CMK (cell line): Measurements from ENCODE around the gene CTSH.

Experiments used
- DNase-seq: peaks from one replicate; pipeline ENCODE4 v3.0.0-alpha.2; 2010; ENCODE audit warnings: low read depth

Gene CTSH, protein sequence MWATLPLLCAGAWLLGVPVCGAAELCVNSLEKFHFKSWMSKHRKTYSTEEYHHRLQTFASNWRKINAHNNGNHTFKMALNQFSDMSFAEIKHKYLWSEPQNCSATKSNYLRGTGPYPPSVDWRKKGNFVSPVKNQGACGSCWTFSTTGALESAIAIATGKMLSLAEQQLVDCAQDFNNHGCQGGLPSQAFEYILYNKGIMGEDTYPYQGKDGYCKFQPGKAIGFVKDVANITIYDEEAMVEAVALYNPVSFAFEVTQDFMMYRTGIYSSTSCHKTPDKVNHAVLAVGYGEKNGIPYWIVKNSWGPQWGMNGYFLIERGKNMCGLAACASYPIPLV

GRCh38 chr15:78944669-78945407 lies at the start of gene CTSH:
TSS of gene CTSH (minus strand) at chr15:78945046. CDS start at chr15:78944981, 65 bp downstream.
- peak; percentile 60 for DNase-seq

DNA sequence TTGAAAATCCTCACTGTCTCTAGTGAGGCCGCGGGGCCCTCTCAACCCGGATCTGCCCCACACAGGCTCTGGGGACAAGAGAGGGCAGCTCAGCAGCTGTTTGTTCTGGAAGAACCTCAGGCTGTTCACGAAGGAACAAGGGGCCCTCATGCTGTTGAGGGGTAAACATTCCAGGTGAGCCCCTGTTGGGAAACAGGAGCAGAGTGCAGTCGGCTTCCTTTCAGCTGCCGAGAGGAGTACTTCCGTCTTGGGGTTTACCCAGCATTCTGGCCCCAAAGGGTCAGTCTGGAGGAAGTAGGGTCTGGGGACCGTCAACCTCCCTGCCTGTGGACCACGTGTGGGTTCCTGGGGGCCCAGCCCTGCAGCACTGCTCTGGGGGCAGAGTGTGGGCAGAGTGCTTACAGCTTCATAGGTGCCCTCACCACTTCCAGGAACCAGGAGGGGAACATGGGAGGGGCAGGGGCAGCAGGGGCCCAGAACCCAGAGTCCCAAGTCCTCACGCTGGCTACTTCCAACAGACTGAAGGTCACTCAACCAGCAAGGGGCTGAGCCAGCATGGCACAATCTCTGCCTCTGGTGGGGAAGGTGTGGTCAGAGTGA lies 49.2 kb upstream of the CTSH start:
- no peak for DNase-seq

- DNase-seq: no peak
Observed at GRCh38 chr15:78993257-78993930, 48.5 kb upstream of the CTSH start.

DNA sequence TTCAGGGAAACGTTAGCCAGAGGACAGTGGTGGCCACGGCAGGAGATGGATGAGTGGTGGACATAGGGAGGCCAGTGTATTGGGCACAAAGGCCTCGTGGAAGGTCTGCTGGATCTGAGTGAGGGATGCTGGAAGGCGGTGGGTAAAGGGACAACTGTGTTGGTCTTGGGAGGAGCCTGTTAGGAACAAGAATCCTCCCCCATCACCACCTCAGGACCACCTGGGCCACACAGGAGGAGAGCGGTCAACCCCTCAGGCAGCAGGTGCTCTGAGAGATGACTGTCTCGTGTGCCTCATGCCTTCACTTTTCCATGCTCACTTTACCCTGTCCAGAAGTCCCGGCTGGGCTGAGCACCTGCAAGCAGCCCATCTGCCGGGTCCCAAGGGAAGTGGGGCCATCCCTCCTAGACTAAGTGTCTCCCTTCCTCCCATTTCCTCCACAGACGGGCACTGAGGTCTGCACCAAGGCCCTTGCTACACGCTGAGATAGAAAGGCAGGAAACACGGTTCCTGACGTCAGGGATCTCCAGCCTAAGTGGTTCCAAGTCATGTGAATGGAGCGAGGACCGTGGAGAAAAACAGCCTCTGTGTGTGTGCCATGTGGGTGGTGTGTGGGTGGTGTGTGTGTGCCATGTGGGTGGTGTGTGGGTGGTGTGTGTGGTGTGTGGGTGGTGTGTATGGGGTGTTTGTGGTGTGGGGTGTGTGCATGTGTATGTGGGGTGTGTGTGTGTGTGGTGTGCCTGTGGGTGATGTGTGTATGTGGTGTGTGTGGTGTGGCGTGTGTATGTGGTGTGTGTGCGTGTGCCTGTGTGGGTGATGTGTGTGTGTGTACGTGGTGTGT lies 47.8 kb upstream of the CTSH start:
- DNase-seq: no peak

- no peak for DNase-seq
Observed at GRCh38 chr15:78991879-78992278, 47.0 kb upstream of the CTSH start.

DNA sequence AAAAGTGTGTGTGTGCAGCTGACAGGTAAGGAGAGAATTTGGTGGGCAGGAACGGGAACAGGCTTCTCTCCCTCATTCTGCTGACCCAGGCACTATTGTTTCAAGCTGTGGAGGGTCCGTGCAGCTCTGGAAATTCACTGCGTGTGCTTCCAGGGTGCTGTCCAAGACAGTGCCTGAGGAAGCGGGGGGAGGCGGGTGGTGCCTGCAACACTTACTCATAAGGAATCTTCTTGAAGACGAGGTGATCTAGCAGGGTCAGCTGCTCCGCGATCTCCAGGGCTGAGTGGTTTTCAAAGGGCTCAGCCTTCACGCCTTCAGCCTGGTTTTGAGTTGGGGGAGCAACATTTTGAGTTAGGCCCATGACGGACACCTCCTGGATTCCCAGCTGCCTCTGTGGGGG lies 46.6 kb upstream of the CTSH start:
- no peak for DNase-seq

DNA sequence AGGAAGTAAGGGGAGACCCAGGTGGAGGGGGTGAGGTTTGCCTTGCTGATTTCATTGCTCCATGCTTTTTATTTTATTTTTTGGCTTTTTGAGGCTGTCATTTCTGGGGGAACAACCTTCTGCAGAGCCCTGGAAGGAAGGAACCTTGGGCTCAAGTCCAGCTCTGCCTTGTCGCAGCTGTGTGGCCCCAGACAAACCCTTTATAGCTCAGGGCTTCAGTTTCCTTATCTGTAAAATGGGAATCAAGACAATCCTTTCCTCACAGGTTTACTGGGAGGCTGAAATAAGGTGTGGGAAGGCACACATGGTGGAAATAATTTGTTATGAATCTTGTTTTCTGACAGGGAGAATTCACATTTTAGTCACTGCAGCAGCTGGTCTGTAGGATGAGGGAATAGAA lies 45.4 kb upstream of the CTSH start:
- no peak for DNase-seq

DNA sequence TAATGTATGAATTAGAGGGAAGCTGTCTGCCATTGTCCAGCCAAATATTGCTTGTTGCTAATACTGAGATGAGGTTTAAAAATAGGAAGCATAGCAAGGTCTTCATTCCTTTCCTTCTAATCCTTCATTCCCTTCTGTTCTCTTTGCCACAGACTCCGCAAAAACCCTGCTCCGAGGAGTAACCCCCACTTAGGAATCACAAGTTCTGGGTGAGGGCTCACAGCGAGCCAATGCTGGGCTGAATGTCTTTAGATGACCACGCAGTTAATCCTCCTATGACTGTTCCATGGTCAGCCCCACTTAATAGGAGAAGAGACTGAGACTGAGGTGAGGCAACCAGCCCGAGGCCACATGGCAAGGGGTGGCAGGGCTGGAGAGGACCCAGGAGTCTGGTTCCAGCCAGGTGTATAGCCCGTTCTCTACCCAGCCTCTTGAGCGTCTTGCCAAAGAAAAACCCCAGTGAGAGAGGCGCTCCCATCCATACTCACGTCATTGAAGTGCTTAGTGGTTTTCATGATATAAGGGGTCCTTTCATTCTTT lies 44.9 kb upstream of the CTSH start:
- DNase-seq: no peak

DNA sequence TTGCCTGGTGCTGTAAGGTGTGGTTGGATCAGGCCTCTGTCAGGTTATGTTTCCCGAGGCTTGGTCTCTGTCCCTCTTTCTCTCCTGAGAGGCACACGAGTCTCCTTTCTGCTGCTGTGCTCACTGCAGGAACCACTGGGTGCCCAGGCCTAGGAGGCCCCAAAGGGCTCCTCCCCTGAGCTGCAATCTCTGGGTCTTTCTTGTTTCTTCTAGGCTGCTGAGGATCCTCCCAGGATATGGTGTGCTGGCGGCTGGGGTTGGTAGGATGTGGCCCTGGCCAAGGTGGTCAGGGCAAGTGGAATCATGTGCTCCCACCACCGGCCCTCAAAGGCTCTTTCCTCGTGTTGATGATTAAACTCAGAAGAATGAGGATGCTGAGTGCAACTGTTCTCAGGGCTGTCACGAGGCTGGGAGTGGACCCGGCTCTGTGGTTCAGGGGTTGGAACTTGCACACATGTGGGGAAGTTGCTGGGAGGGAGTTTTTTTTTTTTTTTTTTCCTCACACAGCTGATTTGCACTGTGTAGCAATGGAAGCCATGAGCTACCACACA lies 43.6 kb upstream of the CTSH start:
- DNase-seq: no peak

DNA sequence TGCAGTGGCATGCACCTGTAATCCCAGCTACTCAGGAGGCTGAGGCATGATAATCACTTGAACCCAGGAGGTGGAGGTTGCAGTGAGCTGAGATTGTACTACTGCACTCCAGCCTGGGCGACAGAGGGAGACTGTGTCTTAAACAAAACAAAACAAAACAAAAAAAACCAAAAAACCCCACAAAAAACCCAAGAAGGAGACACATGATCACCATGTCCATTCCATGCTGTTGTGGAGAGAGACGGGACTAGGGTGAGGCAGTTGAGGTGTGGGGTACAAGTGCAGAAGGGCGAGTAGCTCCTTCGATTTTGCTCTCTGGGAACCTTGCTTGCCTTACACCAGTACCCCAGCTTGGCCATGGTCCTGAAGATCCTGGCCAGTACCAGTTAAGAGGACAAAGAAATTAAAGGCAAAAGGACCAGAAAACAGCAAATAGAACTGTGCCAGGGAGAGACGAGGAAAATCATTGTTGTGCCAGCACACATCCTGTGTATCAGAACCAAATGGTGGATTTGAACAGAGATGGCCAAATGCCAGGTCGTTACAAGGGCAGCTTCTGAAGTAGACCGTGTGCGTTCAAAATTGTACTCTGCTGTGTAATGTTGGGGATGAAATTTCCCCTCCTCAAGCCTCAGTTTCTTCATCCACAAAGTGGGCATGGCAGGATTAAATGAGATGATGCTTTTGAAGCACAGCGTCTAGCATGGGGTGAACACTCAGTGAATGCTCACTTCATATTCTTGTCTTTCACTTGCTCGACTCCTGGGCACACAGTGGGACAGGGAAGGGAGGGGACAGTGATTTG lies 42.9 kb upstream of the CTSH start:
- DNase-seq: no peak

DNA sequence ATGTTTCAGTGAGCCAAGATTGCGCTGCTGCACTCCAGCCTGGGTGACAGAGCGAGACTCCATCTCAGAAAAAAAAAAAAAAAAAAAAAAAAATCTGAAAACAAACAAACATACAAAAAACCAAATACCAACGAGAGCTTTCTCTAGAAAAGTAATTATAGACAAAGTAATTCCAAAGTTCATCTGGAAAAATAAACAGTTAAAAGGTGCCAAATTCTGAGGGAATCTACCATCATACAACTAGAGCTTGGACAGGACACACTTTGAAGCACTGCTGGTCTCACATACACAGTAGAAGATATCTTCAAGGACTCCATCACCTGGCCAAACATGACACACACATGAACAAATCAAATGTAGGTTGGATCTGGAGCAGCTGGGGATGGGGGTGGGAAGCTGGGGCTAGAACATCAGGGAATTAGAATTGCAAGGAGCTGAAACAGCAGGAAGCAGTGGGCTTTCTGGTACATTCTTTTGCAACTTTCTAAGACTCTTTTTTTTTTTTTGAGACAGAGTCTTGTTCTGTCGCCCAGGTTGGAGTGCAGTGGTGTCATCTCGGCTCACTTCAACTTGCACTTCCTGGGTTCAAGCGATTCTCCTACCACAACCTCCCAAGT lies 41.1 kb upstream of the CTSH start:
- no peak for DNase-seq

DNA sequence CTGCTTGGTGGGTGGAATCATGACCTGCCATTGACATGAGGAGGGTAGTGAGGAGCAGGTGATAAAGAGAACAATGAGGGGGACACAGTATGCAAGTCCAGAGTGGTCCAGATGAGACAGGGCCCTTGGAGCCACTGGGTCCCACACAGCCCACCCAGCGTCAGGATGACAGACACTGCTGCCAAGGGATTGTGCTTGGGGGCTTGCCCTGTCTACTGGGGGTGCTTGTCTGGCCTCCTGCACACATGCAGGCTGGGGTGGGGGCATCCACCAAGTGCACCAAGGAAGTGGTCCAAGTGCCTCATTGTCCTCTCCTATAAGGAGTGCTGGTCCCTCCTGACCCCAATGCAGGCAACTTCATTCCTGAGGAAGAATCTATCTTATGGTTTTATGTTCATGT lies 39.2 kb upstream of the CTSH start:
- no peak for DNase-seq

DNA sequence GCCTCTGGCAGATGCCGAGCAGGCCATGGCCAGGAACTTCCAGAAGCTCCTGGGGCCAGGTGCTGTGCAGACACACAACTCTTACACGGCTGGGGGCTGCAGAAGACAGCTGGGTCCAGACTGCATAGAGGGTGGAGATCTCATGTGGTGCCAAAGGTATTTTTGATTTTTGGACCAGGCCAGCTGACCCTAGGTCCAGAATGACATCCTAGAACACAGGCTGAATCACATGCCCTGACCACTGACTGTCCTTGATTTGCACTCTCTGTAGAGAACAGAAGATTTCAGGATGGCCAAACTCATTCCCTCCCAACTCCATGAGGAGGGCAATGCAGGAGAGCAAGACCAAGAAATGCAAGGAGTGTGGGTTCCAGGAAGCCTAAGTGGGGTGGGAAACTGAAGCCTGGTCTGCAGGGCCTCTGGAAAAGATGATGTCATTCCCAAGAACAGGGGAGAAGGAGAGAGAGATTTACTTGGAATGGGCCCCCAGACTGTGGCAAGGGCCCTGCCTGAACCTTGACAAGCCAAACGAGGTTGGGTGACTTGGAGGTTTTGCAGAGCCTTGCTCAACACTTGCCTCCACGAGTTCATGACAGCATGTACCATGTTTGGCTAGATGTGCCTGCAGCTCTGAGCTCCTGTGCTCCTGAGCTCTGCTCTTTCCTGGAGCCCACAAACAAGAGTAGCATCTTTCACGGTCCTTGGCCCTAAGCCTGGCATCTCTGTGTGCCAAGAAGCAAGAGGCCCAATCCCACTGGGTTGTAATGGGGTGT lies 38.5 kb upstream of the CTSH start:
- DNase-seq: no peak

DNA sequence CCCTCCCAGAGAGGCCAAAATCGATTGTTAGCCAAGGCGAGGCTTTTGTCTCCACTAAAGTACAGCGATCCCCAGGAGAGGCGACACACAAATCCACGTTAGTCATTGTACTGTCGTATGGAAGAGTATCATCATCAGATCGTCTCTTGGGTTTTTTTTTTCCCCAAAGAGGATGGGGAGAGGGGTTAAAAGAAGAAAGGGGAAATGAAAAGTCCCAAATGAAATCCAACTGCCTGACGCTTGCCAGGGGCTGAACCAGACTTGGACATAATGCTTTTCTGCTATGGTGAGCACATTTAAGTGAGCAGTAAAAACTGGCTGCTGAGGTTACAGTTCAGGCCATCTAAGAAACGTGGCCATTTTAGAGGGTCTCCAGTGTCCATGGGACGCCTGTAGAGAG lies 37.9 kb upstream of the CTSH start:
- DNase-seq: no peak

- DNase-seq: peak; percentile 47
Observed at GRCh38 chr15:78981532-78982313, 36.9 kb upstream of the CTSH start.

GRCh38 chr15:78979456-78980320 lies 34.8 kb upstream of the CTSH start:
- DNase-seq: no peak

- no peak for DNase-seq
Observed at GRCh38 chr15:78978601-78979179, 33.8 kb upstream of the CTSH start.
